SK-N-SH (cell line): Measurements from ENCODE around the gene FRMPD3. TPM values are rescaled to one million over a fixed set of nuclear protein-coding genes. Genes with fewer than 3 reads are reported as not detected.

Source experiments
- CTCF ChIA-PET: fragments of 300-600, 350-600 bp; formaldehyde crosslinking; extraction: SDS; loops from one replicate; lab custom pipeline; 2021; lab: Yijun Ruan, JAX
- POLR2A ChIA-PET: fragments of 350-600 bp; sonication (Branson Sonifier 250); formaldehyde crosslinking; extraction: SDS; loops from one replicate; lab custom pipeline; 2020; ENCODE audit warnings: antibody characterized with exemption, inconsistent platforms; lab: Yijun Ruan, JAX
- DNase-seq: peaks from one replicate; pipeline ENCODE4 v3.0.0; 2012
- H2AFZ ChIP-seq: fragments of 200-600 bp; sonication (generic); 2 replicates; pipeline ENCODE4 v1.8.1; 2016; ENCODE audit warnings: antibody characterized with exemption, mild to moderate bottlenecking, low read depth
- H3F3A ChIP-seq: fragments of 200-600 bp; sonication (generic); replicated peaks from 2 replicates; pipeline ENCODE3; 2016; ENCODE audit warnings: antibody characterized with exemption, mild to moderate bottlenecking; ENCODE audit not compliant: insufficient read depth
- H3K27ac ChIP-seq, 2 experiments: fragments of 200-500 bp in 1 of 2; fragments of 200-600 bp in 1 of 2; sonication (Bioruptor generic) in 1 of 2; sonication (generic), shearing (Covaris generic) in 1 of 2; 2 replicates each; pipeline versions ENCODE4 v1.5.1 to v1.6.1; 2014 to 2016; ENCODE audit warnings: low read depth in 2 of 2, inconsistent platforms in 1 of 2, low read length in 1 of 2, mild to moderate bottlenecking in 1 of 2, mixed read lengths in 1 of 2
- H3K27me3 ChIP-seq: fragments of 200-600 bp; sonication (generic), shearing (Covaris generic); 2 replicates; pipeline ENCODE4 v1.6.1; 2016; ENCODE audit warnings: mixed run types; ENCODE audit not compliant: insufficient read depth
- H3K36me3 ChIP-seq, 2 experiments: fragments of 200-500 bp in 1 of 2; fragments of 200-600 bp in 1 of 2; sonication (Bioruptor generic) in 1 of 2; sonication (generic) in 1 of 2; replicated peaks in 1 of 2; 2 replicates each; pipeline versions ENCODE3 to v1.5.1; 2014 to 2016; ENCODE audit warnings: low read length in 1 of 2, mild to moderate bottlenecking in 1 of 2; ENCODE audit not compliant: insufficient read depth in 2 of 2, control insufficient read depth in 1 of 2
- H3K4me1 ChIP-seq, 2 experiments: fragments of 200-500 bp in 1 of 2; fragments of 200-600 bp in 1 of 2; sonication (Bioruptor generic) in 1 of 2; sonication (generic), shearing (Covaris generic) in 1 of 2; 2 replicates each; pipeline versions ENCODE4 v1.5.1 to v1.6.1; 2014 to 2016; ENCODE audit warnings: low read depth in 1 of 2, low read length in 1 of 2, mixed run types in 1 of 2; ENCODE audit not compliant: insufficient read depth in 2 of 2, control insufficient read depth in 1 of 2
- H3K4me2 ChIP-seq: fragments of 200-600 bp; sonication (generic), shearing (Covaris generic); 2 replicates; pipeline ENCODE4 v1.6.1; 2017; ENCODE audit warnings: mixed run types
- H3K4me3 ChIP-seq, 2 experiments: fragments of 200-500 bp in 1 of 2; fragments of 200-600 bp in 1 of 2; sonication (Bioruptor generic) in 1 of 2; sonication (generic), shearing (Covaris generic) in 1 of 2; 2 replicates each; pipeline versions ENCODE4 v1.5.1 to v1.8.1; 2014 to 2016; ENCODE audit warnings: low read depth in 2 of 2, inconsistent platforms in 1 of 2, low read length in 1 of 2, mild to moderate bottlenecking in 1 of 2, mixed read lengths in 1 of 2, moderate library complexity in 1 of 2
- H3K79me2 ChIP-seq: fragments of 200-600 bp; sonication (generic); 2 replicates; pipeline ENCODE4 v1.8.1; 2017; ENCODE audit warnings: mild to moderate bottlenecking; ENCODE audit not compliant: insufficient read depth
- H3K9ac ChIP-seq: fragments of 200-600 bp; sonication (generic); 2 replicates; pipeline ENCODE4 v1.6.1; 2017; ENCODE audit warnings: mixed run types
- H3K9me2 ChIP-seq: fragments of 200-600 bp; sonication (generic); 2 replicates; pipeline ENCODE4 v1.6.1; 2017; ENCODE audit warnings: mixed run types
- H3K9me3 ChIP-seq: fragments of 200-600 bp; sonication (generic); 2 replicates; pipeline ENCODE4 v1.6.1; 2017; ENCODE audit warnings: mixed run types, mild to moderate bottlenecking, moderate library complexity
- H4K20me1 ChIP-seq: fragments of 200-600 bp; sonication (generic); 2 replicates; pipeline ENCODE4 v1.6.1; 2017; ENCODE audit warnings: mild to moderate bottlenecking, mixed run types; ENCODE audit not compliant: insufficient read depth
- EP300 ChIP-seq, 2 experiments: IDR thresholded peaks; 2 replicates each; pipeline versions ENCODE4 v1.4.0 to v1.6.1; 2012; ENCODE audit warnings: borderline replicate concordance in 1 of 2, low read depth in 1 of 2, low read length in 1 of 2
- EZH2phosphoT487 ChIP-seq: fragments of 200-600 bp; sonication (generic); IDR thresholded peaks from 2 replicates; pipeline ENCODE4 v1.6.1; 2017; ENCODE audit warnings: low read depth, mixed run types, mild to moderate bottlenecking, antibody characterized with exemption, moderate library complexity, borderline replicate concordance
- FOSL2 ChIP-seq: IDR thresholded peaks from 2 replicates; pipeline ENCODE4 v1.4.0; 2012; ENCODE audit warnings: low read depth, mild to moderate bottlenecking, moderate library complexity, borderline replicate concordance
- FOXJ3 ChIP-seq: sonication (generic); formaldehyde crosslinking; IDR thresholded peaks from 2 replicates; pipeline ENCODE4 v1.5.1; 2020; ENCODE audit warnings: mild to moderate bottlenecking, missing genetic modification reagents
- GABPA ChIP-seq: IDR thresholded peaks from 2 replicates; pipeline ENCODE4 v1.4.0; 2012; ENCODE audit warnings: low read depth, mild to moderate bottlenecking
- GATA2 ChIP-seq: sonication (generic); formaldehyde crosslinking; IDR thresholded peaks from 2 replicates; pipeline ENCODE4 v1.5.0; 2020; ENCODE audit warnings: mild to moderate bottlenecking, missing genetic modification reagents
- JUND ChIP-seq: IDR thresholded peaks from 2 replicates; pipeline ENCODE4 v1.4.0; 2012
- MAX ChIP-seq: IDR thresholded peaks from 2 replicates; pipeline ENCODE4 v1.4.0; 2012; ENCODE audit warnings: low read depth
- NFIC ChIP-seq: IDR thresholded peaks from 2 replicates; pipeline ENCODE4 v1.4.0; 2012; ENCODE audit warnings: borderline replicate concordance
- POLR2AphosphoS5 ChIP-seq: IDR thresholded peaks from 2 replicates; pipeline ENCODE4 v1.6.1; 2012; ENCODE audit warnings: low read depth, low read length
- RAD21 ChIP-seq: IDR thresholded peaks from 2 replicates; pipeline ENCODE4 v1.6.1; 2012; ENCODE audit warnings: mild to moderate bottlenecking, low read length
- RCOR1 ChIP-seq: fragments of 150-350 bp; IDR thresholded peaks from 2 replicates; pipeline ENCODE4 v1.6.1; 2017; ENCODE audit warnings: antibody characterized with exemption, low read length
- SIN3A ChIP-seq: IDR thresholded peaks from 2 replicates; pipeline ENCODE4 v1.6.1; 2012; ENCODE audit warnings: low read depth, mild to moderate bottlenecking, low read length, moderate library complexity, borderline replicate concordance
- SMC3 ChIP-seq: IDR thresholded peaks from 2 replicates; pipeline ENCODE4 v1.6.1; 2012; ENCODE audit warnings: low read depth, low read length, improper control_type of control experiment
- TAF1 ChIP-seq: IDR thresholded peaks from 2 replicates; pipeline ENCODE4 v1.6.1; 2012; ENCODE audit warnings: low read depth, mild to moderate bottlenecking, low read length, moderate library complexity, borderline replicate concordance
- TEAD4 ChIP-seq: IDR thresholded peaks from 2 replicates; pipeline ENCODE4 v1.4.0; 2012; ENCODE audit warnings: mild to moderate bottlenecking, borderline replicate concordance; ENCODE audit not compliant: insufficient read depth
- USF1 ChIP-seq: IDR thresholded peaks from 2 replicates; pipeline ENCODE4 v1.4.0; 2012; ENCODE audit warnings: low read depth, borderline replicate concordance
- YY1 ChIP-seq: IDR thresholded peaks from 2 replicates; pipeline ENCODE4 v1.4.0; 2012; ENCODE audit warnings: low read depth, mild to moderate bottlenecking
- WGBS: methylation state at CpG from one replicate; pipeline ENCODE4 v1.1.6; 2017; ENCODE audit warnings: low lambda C conversion rate; 5-methylcytosine and 5-hydroxymethylcytosine counted together
- polyA plus RNA-seq, 3 experiments: library from polyadenylated mRNA; depleted of rRNA; stranded (reverse); fragments of >200 nt; gene quantifications; 2 replicates each; pipeline ENCODE4 v1.2.3, GENCODE V29; 2012
- TF ChIP-seq, protein P1 (sequence below): fragments of 200-600 bp; sonication (generic); IDR thresholded peaks from 2 replicates; pipeline ENCODE4 v1.6.1; 2017; ENCODE audit warnings: antibody characterized with exemption, mild to moderate bottlenecking, moderate library complexity
- TF ChIP-seq, protein P2 (sequence below): fragments of 150-350 bp; IDR thresholded peaks from 2 replicates; pipeline ENCODE4 v1.6.1; 2016; ENCODE audit warnings: mild to moderate bottlenecking, low read depth, low read length

Gene FRMPD3
- polyA plus RNA-seq, 1 of the 3 experiments (the other 2 are of a cell fraction), result 0.03 TPM

DNA sequence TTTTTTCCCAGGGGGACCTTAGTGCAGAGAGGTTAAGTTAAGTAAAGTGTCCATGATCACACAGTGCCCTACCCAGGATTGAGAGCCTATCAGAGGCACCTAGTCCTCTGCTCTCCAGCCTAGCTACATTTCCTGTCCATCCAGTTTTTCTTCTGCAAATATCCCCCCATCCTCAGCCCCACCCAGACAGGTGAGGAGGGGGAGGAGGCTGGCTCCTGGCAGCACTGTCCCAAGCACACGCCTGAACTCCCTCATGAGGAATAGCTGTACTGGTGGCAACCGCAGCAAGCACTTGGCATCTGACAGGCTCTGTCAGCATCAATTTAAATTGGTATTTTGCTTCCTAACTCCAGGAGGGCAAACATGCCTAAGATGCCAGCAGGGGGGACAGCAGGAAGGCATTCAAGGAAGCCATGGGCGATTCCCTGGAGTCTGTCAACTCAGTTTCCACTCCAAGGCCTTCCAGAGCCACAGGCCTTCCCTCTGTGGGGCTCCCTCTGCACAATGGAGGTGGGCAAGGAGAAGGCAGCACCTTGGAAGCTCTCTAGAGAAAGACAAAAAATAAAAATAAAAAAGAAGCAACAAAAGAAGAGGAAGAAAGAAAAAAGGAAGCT, 6.4 kb upstream of the FRMPD3 start:
- Histone ChIP-seq H3K27ac (no peak overlapping the region), H3K9me3 (no peaks in the 10 kb centered on the region), H3K79me2 (no peaks in the 10 kb centered on the region), H3K4me1 (no peaks in the 10 kb centered on the region; a peak in 1 of 4 replicates), H3K27me3 (peaks cover 40% of the 10 kb centered on the region), H3K9me2 (no peaks in the 10 kb centered on the region), H4K20me1 (no peaks in the 10 kb centered on the region), H3F3A (no peaks in the 10 kb centered on the region), H2AFZ (no peak overlapping the region), H3K4me2 (no peak overlapping the region), H3K36me3 (no peaks in the 10 kb centered on the region), H3K4me3 (no peak overlapping the region), H3K9ac (no peak overlapping the region)
- POLR2A ChIA-PET, result no interaction called here
- CTCF ChIA-PET, result interaction anchor here (0.8 kb wide), 1 partner anchor 13 kb away, joined by 4 read pairs; no protein-coding TSS in a partner anchor
- DNase-seq, result no peak
- WGBS, result 26% methylated on average over 3 of the region's 3 CpGs
- no peak for TF ChIP-seq EZH2phosphoT487
- no peak for TF ChIP-seq USF1
- TF ChIP-seq SMC3, result no peak
- TF ChIP-seq, protein P1, sequence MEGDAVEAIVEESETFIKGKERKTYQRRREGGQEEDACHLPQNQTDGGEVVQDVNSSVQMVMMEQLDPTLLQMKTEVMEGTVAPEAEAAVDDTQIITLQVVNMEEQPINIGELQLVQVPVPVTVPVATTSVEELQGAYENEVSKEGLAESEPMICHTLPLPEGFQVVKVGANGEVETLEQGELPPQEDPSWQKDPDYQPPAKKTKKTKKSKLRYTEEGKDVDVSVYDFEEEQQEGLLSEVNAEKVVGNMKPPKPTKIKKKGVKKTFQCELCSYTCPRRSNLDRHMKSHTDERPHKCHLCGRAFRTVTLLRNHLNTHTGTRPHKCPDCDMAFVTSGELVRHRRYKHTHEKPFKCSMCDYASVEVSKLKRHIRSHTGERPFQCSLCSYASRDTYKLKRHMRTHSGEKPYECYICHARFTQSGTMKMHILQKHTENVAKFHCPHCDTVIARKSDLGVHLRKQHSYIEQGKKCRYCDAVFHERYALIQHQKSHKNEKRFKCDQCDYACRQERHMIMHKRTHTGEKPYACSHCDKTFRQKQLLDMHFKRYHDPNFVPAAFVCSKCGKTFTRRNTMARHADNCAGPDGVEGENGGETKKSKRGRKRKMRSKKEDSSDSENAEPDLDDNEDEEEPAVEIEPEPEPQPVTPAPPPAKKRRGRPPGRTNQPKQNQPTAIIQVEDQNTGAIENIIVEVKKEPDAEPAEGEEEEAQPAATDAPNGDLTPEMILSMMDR, result no peak
- TF ChIP-seq TEAD4, result no peak
- no peak for TF ChIP-seq RCOR1
- TF ChIP-seq, protein P2, sequence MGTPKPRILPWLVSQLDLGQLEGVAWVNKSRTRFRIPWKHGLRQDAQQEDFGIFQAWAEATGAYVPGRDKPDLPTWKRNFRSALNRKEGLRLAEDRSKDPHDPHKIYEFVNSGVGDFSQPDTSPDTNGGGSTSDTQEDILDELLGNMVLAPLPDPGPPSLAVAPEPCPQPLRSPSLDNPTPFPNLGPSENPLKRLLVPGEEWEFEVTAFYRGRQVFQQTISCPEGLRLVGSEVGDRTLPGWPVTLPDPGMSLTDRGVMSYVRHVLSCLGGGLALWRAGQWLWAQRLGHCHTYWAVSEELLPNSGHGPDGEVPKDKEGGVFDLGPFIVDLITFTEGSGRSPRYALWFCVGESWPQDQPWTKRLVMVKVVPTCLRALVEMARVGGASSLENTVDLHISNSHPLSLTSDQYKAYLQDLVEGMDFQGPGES, result no peak
- TF ChIP-seq NFIC, result no peak
- TF ChIP-seq MAX, result no peak
- no peak for TF ChIP-seq JUND
- no peak for TF ChIP-seq GABPA
- TF ChIP-seq SIN3A, result no peak
- no peak for TF ChIP-seq TAF1
- TF ChIP-seq EP300 (IDR thresholded peaks at IDR 0.05; ENCODE audit: borderline replicate concordance in 1 of 2, low read depth in 1 of 2, low read length in 1 of 2), result no peak
- TF ChIP-seq FOXJ3, result no peak
- TF ChIP-seq GATA2 (CRISPR knock-in tag), result no peak
- no peak for TF ChIP-seq POLR2AphosphoS5
- TF ChIP-seq FOSL2, result no peak
- no peak for TF ChIP-seq RAD21
- TF ChIP-seq YY1, result no peak
